Inferior parietal cortex (tissue), 1 donor: ENCODE results near the gene ACACA.
"Not testable (repeated sequence)": the region's sequence is repeated elsewhere in the genome, so short reads cannot be mapped to it uniquely, and the experiment has no call there.

Source experiments
- DNase-seq: peaks from one replicate; pipeline ENCODE4 v3.0.0-alpha.2; 2016; ENCODE audit errors: extremely low spot score

The ACACA gene

DNA sequence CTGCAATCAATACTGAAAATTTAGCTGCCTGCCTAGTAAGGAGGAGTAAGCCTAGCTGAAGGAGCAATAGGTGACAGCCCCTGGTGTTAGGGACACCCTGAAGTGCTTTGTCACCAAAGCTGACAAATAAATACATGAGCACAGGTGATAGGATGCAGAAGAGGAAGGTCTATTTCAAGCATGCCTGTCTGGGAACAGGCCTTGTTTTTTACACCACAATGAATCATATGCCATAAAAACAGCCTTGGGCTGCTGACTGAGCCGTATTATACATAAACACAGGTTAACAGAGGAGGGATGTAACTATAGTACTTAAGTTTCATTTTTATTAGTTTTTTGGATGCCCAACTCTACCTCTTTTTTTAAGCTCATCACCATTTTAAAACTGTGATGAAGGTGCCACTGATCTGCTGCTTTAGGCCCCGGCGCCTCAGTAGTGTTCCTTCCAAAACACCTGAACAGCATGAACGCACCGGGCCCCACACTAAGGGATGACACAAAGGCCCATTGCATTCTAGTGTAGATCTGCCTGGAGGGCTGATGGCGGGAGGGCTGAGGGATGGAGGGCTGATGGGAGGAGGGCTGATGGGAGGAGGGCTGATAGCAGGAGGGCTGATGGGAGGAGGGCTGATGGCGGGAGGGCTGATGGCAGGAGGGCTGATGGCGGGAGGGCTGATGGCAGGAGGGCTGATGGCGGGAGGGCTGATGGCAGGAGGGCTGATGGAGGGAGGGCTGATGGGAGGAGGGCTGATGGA is 307.5 kb downstream of the ACACA start:
- no peak for DNase-seq

DNA sequence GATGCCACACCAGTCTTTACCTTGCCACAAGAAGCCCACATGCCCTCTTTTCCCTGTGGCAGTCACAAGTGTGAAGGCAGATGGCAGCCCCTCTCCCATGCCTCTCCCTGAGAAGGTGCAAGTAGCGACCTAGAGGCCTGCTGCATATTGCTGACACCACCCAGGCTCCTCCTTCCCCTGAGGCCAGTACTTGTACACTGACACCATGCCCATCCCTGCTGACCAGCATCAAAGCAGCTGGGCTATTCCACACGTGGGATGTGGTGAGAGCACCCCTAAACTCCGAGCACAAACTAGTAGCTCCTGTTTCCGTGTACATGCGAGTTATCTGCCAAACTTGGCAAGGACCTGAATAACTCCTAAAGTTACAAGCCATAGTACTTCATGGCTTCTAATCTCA is 308.5 kb downstream of the ACACA start:
- no peak for DNase-seq

DNA sequence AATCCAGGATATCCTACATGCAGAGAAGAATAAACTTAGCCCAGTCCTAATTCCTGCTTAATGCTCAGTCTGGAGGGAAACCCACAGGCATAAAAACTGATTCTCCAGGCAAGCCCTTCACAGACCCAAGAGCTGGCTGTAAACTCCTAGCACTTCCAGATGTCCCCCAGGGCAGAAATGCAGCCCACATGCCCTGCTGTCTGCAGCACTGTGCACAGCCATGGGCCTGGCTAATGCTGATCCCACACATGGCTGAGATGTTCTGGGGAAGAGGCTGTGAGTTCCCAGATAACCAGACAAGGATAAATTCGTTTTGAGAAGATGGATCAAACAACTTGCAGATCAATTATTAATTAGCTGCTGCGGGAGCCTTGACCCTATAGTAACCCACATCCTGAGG is 309.5 kb downstream of the ACACA start:
- no peak for DNase-seq

GRCh38 chr17:37096071-37096470 is 310.6 kb downstream of the ACACA start:
- DNase-seq = no peak

GRCh38 chr17:37094391-37094790 is 312.2 kb downstream of the ACACA start:
- no peak for DNase-seq

- DNase-seq = no peak
Measured at GRCh38 chr17:37092701-37093100, 313.9 kb downstream of the ACACA start.

DNA sequence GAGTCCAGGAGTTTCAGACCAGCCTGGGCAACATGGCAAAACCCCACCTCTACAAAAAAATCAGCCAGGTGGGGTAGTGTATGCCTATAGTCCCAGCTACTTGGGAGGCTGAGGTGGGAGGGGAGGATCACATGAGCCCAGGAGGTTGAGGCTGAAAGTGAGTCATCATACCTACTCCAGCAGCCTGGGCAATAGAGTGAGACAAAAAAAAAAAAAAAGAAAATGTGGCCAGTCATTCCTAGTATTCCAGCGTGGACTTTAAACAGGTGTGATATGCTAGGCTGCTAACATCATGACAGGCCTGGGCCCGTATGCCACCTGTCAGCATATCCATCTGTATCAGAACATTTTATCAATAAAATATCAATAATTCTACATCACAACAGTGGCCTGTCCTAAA is 314.6 kb downstream of the ACACA start:
- no peak for DNase-seq

- DNase-seq = no peak
Measured at GRCh38 chr17:37090941-37091340, 315.7 kb downstream of the ACACA start.

DNA sequence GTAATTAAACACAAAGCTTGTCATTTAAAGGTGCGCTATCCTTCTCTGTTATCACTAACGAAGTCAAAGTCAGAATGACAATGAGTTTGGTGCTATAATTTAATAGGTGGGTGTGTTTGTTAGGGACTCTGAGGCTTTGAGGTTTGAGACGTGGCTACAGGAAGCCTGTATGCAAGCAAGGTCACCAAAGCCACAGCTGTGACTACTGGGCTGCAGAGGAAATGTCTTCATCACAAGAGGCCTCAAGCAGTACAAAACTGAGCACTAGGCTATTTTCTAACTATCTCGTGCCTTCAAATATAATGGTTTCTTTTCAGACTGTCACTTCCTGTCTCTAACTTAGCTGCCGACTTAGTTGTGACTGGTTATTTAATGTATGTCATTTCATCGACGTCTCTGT is 316.7 kb downstream of the ACACA start:
- no peak for DNase-seq

- no peak for DNase-seq
Measured at GRCh38 chr17:37088913-37089312, 317.7 kb downstream of the ACACA start.

DNA sequence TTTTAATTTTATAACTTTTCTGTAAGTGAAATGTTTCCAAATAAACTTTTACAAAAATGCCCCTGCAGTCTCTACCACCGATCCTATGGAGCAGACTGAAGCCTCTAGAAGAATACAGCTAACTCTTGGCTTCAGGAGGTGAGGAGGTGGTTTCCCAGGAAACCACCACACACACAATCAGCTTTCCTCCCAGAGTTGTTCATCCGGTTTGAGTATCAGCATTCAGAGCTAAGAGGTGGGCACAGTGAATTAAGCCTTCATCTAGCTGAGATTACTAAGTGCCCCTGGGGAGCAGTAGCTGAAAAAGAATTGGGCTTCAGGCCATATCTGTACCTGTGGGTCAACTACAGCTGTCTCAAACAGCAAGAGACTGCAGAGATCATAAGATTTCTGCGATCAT is 318.2 kb downstream of the ACACA start:
- DNase-seq = no peak

DNA sequence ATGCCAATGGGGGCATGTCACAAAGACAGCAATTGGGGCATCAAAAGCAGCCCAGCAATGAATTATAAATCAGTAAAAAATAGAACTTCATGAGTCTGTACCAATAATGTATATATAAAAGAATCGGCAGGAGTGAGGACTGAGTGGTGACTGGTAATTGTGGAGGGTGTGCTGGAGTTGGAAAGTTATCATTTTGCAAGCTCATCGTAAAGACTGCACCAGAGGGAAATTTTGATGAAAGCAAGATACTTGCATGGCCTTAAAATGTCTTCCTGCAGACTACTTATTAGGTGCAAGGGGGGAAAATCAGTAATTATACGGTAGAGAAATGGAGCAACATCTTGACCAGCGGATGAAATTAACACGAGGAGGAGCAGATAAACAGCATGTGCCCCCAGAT is 319.0 kb downstream of the ACACA start:
- DNase-seq = no peak

DNA sequence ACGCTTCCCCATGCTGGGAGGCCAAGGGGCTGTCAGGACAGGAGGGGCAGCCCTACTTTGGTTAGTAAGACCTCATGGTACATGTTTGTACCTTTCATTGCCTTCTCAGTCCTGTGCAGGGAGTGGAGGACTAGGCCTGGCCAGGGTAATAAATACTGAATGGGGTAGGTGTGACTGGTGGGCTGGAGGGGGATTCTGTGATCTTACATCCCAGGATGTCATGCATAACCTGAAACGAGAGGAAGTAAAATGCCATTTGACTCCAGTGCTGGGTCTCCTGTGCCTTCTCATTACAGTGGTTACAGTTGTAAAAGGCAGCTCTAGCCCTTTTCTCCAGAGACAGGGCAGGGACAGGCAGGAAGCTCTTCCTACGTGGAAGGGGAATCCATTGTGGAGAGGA is 319.7 kb downstream of the ACACA start:
- no peak for DNase-seq

GRCh38 chr17:37086334-37086733 is 320.3 kb downstream of the ACACA start:
- no peak for DNase-seq

GRCh38 chr17:37084372-37084771 is 322.3 kb downstream of the ACACA start:
- no peak for DNase-seq

DNA sequence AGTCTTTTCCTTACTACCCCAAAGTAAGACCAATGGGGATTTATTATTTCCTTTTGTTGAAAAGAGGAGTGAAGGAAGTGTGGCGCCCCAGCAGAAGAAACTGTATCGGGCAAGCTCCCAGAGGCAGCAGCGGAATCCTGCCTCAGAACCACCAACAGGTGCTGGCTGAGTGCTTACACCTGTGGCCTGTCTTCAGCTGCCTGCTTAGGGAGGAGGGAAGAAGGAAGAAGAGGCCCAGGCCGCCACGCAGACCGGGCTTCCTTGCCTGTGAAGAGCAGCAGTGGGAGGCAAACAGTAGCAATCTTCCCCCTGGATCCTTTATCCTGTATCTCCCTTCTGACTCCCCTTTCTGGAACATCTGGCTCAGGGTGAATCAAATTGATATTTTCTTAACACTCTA is 323.2 kb downstream of the ACACA start:
- no peak for DNase-seq

DNA sequence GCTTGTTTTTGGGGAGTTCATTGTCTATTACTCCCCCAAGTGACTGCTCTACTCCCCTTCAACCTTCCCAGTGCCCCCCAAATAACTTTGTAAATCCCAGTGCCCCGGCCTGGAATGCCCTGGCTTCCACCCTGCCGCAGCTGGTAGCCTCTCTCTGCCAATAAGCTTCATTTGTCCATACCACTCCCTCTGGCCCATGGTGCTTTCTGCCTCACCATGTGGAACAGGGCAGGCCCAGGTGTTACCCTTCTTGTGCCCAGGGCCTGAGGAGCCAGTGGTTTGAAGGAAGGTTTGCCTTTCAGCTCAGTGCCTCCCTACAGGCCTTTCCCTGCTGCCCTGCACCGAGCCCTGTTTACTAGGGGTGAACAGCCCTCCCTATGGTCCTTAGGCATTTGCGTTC is 323.7 kb downstream of the ACACA start:
- no peak for DNase-seq

DNA sequence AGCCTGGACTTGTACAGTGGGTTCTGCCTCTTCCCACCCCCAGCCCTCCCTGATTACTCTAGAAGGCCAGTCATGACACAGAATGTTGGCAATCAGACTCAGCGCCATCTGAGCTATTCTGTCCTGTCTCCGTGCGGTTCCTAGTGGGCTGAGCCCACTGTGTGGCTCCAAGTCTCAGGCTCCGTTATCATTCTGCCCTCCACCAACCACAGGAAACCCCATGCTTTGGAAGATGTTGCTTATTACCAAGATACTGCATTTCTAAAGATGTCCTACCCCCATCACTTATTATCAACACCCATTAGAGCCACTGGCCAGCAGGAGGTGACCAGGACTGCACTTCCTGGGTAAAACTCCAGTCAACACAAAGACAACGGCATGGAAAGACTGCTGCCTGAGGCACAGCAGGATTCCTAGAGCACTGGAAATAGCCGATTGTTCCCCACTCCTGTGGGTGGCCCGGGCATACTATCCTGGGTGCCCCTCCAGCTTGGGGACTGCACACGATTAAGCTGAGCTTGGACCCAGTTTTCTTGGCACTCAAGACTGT is 324.2 kb downstream of the ACACA start:
- no peak for DNase-seq

GRCh38 chr17:37081287-37081686 is 325.3 kb downstream of the ACACA start:
- DNase-seq = no peak

GRCh38 chr17:37079735-37080134 is 326.9 kb downstream of the ACACA start:
- no peak for DNase-seq

- DNase-seq = no peak
Measured at GRCh38 chr17:37079065-37079708, 327.4 kb downstream of the ACACA start.

- not testable (repeated sequence) for DNase-seq
Measured at GRCh38 chr17:37073464-37073863, 333.2 kb downstream of the ACACA start.

DNA sequence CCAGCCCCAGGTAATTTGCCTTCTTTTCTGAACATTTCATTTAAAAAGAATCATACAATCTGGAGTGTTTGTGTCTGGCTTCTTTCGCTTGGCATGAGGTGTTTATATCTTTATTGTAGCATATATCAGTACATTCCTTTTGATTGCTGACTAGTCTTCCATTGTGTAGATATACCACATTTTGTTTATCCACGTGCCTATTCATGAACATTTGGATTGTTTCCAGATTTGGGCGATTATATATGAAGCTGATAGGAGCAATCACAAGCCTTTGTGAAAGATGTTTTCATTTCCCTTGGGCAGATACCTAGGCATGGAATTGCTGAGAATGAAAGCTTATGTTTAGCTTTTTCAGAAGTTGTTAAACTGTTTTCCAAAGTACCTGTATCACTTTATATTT is 337.5 kb downstream of the ACACA start:
- no peak for DNase-seq
